Mammary epithelial cell (primary cell): ENCODE data around the gene DNAJC15.

Source experiments
- CTCF ChIP-seq, 2 donors: IDR thresholded peaks in 1 of 2; conservative IDR thresholded peaks in 1 of 2; 2 replicates each; pipeline ENCODE4 v1.5.1; 2011 to 2012; ENCODE audit warnings: inconsistent platforms in 2 of 2, low read length in 2 of 2, mild to moderate bottlenecking in 2 of 2, control low read depth in 1 of 2, low read depth in 1 of 2; ENCODE audit not compliant: insufficient read depth in 1 of 2; ENCODE audit errors: extremely low read depth in 1 of 2
- EZH2 ChIP-seq: IDR thresholded peaks from 2 replicates; pipeline ENCODE4 v1.6.1; 2012; ENCODE audit warnings: low read length, inconsistent platforms, borderline replicate concordance

GRCh38 chr13:42992764-42993122, 30.6 kb upstream of the DNAJC15 start:
- TF ChIP-seq CTCF (conservative IDR thresholded peaks at IDR 0.05 in 1 of 2, IDR thresholded peaks at IDR 0.05 in 1 of 2; ENCODE audit: extremely low read depth in 1 of 2, insufficient read depth in 1 of 2, low read depth in 1 of 2, low read length in 2 of 2) (no peak), EZH2 (no peak)
